HFFc6 (cell line): ENCODE data around the gene CACNA1C. TPM values are rescaled to one million over a fixed set of nuclear protein-coding genes. Genes with fewer than 3 reads are reported as not detected.

ENCODE experiments used
- DNase-seq: peaks from one replicate; pipeline ENCODE4 v3.0.0-alpha.2; 2018
- H3K27ac Mint-ChIP-seq: 2 replicates; pipeline ENCODE4 v1.8.0; 2020; ENCODE audit warnings: mild to moderate bottlenecking, mixed read lengths
- H3K27me3 Mint-ChIP-seq: 2 replicates; pipeline ENCODE4 v1.8.0; 2021; ENCODE audit warnings: mild to moderate bottlenecking, moderate library complexity, mixed read lengths; ENCODE audit not compliant: insufficient read depth
- H3K36me3 Mint-ChIP-seq: 2 replicates; pipeline ENCODE4 v1.8.0; 2021; ENCODE audit warnings: low read depth, mixed read lengths
- H3K4me1 Mint-ChIP-seq: 2 replicates; pipeline ENCODE4 v1.8.0; 2020; ENCODE audit warnings: low read depth, mixed read lengths
- H3K4me3 Mint-ChIP-seq: 2 replicates; pipeline ENCODE4 v1.8.0; 2020; ENCODE audit warnings: mild to moderate bottlenecking, moderate library complexity, mixed read lengths
- H3K9me3 Mint-ChIP-seq: 2 replicates; pipeline ENCODE4 v1.8.0; 2020; ENCODE audit warnings: mild to moderate bottlenecking, mixed read lengths
- CTCF ChIP-seq: fragments of 200-600 bp; sonication (generic); IDR thresholded peaks from 2 replicates; pipeline ENCODE4 v1.5.0; 2021; ENCODE audit warnings: antibody characterized with exemption, mild to moderate bottlenecking
- total RNA-seq, 6 experiments: library from RNA; stranded (reverse); fragmentation: NEBNext Ultra II Directional; extraction: Animal tissue kit (Norgen Biotek cat#: 25700); gene quantifications; 2 replicates in 1 of 6; 3 replicates in 5 of 6; pipeline ENCODE4 v1.2.3, GENCODE V29; 2021

Gene CACNA1C
- total RNA-seq, 6 experiments from 2014 or later, result 6.7 to 11.5 (median 10.6) TPM

- H3K4me3 Mint-ChIP-seq, result no peak overlapping the region
- peaks cover 13% of the 10 kb centered on the region; the same call in 1 of the 2 replicates for H3K36me3 Mint-ChIP-seq
- no peak overlapping the region for H3K27ac Mint-ChIP-seq
- peaks cover 28% of the 10 kb centered on the region for H3K4me1 Mint-ChIP-seq
- peaks cover 3% of the 10 kb centered on the region for H3K27me3 Mint-ChIP-seq
- no peak for TF ChIP-seq CTCF
- H3K9me3 Mint-ChIP-seq, result no peaks in the 10 kb centered on the region
- no peak for DNase-seq
Observed at GRCh38 chr12:2644683-2645405, 592.1 kb downstream of the CACNA1C start.

- H3K4me3 Mint-ChIP-seq, result no peak overlapping the region
- no peak overlapping the region for H3K27ac Mint-ChIP-seq
- peaks cover 3% of the 10 kb centered on the region for H3K27me3 Mint-ChIP-seq
- no peaks in the 10 kb centered on the region for H3K9me3 Mint-ChIP-seq
- H3K4me1 Mint-ChIP-seq, result peaks cover 22% of the 10 kb centered on the region
- no peak for DNase-seq
- no peak for TF ChIP-seq CTCF
- peaks cover 13% of the 10 kb centered on the region; the same call in 1 of the 2 replicates for H3K36me3 Mint-ChIP-seq
Observed at GRCh38 chr12:2645460-2645859, 592.7 kb downstream of the CACNA1C start.

GRCh38 chr12:2646341-2646740, 593.6 kb downstream of the CACNA1C start:
- no peak for TF ChIP-seq CTCF
- DNase-seq, result no peak
- Mint-ChIP-seq H3K4me1 (peaks cover 13% of the 10 kb centered on the region), H3K27me3 (peaks cover 3% of the 10 kb centered on the region), H3K9me3 (no peaks in the 10 kb centered on the region), H3K4me3 (no peak overlapping the region), H3K27ac (no peak overlapping the region), H3K36me3 (peaks cover 13% of the 10 kb centered on the region; the same call in 1 of the 2 replicates)

GRCh38 chr12:2647186-2647585, 594.4 kb downstream of the CACNA1C start:
- Mint-ChIP-seq H3K27me3 (peaks cover 5% of the 10 kb centered on the region), H3K4me3 (no peak overlapping the region), H3K9me3 (no peaks in the 10 kb centered on the region), H3K27ac (no peak overlapping the region), H3K36me3 (peaks cover 13% of the 10 kb centered on the region; the same call in 1 of the 2 replicates), H3K4me1 (peaks cover 6% of the 10 kb centered on the region; the same call in 1 of the 2 replicates)
- no peak for DNase-seq
- TF ChIP-seq CTCF, result no peak

DNA sequence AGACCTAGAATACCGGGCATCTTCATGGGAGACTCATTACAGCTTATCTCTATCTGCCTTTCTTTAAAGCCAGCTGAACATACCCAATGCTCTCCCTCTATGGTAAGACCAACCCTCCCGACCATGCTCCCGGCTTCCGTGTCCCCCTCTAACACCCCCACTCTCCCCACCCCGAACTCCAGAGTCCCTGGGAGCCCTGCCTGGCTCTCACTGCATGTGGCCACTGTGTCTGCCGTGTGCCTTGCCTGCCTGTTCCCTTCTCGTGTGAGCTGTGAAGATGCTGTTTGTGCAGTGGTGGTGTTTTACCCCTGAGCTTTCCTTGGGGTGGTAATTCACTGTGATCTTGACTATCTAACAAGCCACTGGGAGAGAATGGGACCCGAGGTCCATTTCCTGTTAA, 595.6 kb downstream of the CACNA1C start:
- Mint-ChIP-seq H3K36me3 (peaks cover 11% of the 10 kb centered on the region; the same call in 1 of the 2 replicates), H3K27me3 (peaks cover 4% of the 10 kb centered on the region), H3K4me1 (no peaks in the 10 kb centered on the region), H3K9me3 (no peaks in the 10 kb centered on the region), H3K27ac (no peak overlapping the region), H3K4me3 (no peak overlapping the region)
- TF ChIP-seq CTCF, result no peak
- no peak for DNase-seq
